ENCODE measurements around the gene ABCG8.

DNA sequence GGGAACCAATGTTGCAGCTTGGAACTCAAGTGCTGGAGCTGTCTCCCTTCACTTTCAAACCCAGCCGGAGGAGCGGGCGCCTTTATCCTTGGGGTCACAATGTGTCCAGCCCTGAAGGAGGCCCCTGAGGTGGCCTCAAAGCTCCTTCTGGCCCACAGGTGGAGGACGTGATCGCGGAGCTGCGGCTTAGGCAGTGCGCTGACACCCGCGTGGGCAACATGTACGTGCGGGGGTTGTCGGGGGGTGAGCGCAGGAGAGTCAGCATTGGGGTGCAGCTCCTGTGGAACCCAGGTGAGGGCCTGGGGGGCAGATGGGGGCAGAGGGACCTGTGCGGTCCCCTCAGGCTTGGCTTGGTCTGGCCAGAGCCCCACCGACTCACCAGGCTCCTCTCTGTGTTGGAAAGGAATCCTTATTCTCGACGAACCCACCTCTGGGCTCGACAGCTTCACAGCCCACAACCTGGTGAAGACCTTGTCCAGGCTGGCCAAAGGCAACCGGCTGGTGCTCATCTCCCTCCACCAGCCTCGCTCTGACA lies 13.5 kb downstream of the ABCG8 start:
- TF ChIP-seq, protein P1, sequence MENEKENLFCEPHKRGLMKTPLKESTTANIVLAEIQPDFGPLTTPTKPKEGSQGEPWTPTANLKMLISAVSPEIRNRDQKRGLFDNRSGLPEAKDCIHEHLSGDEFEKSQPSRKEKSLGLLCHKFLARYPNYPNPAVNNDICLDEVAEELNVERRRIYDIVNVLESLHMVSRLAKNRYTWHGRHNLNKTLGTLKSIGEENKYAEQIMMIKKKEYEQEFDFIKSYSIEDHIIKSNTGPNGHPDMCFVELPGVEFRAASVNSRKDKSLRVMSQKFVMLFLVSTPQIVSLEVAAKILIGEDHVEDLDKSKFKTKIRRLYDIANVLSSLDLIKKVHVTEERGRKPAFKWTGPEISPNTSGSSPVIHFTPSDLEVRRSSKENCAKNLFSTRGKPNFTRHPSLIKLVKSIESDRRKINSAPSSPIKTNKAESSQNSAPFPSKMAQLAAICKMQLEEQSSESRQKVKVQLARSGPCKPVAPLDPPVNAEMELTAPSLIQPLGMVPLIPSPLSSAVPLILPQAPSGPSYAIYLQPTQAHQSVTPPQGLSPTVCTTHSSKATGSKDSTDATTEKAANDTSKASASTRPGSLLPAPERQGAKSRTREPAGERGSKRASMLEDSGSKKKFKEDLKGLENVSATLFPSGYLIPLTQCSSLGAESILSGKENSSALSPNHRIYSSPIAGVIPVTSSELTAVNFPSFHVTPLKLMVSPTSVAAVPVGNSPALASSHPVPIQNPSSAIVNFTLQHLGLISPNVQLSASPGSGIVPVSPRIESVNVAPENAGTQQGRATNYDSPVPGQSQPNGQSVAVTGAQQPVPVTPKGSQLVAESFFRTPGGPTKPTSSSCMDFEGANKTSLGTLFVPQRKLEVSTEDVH (IDR thresholded peaks at IDR 0.05; ENCODE audit: low read depth, partially characterized antibody), result no peak
- no peak for TF ChIP-seq SRSF9 (IDR thresholded peaks at IDR 0.05; ENCODE audit: borderline replicate concordance, low read depth, low read length)
- no peak for TF ChIP-seq CREM (IDR thresholded peaks at IDR 0.05; ENCODE audit: low read depth)
- no peak for TF ChIP-seq RAD21 (CRISPR knock-in tag; conservative IDR thresholded peaks at IDR 0.05 in 1 of 2, IDR thresholded peaks at IDR 0.05 in 1 of 2)
- TF ChIP-seq, protein P2, sequence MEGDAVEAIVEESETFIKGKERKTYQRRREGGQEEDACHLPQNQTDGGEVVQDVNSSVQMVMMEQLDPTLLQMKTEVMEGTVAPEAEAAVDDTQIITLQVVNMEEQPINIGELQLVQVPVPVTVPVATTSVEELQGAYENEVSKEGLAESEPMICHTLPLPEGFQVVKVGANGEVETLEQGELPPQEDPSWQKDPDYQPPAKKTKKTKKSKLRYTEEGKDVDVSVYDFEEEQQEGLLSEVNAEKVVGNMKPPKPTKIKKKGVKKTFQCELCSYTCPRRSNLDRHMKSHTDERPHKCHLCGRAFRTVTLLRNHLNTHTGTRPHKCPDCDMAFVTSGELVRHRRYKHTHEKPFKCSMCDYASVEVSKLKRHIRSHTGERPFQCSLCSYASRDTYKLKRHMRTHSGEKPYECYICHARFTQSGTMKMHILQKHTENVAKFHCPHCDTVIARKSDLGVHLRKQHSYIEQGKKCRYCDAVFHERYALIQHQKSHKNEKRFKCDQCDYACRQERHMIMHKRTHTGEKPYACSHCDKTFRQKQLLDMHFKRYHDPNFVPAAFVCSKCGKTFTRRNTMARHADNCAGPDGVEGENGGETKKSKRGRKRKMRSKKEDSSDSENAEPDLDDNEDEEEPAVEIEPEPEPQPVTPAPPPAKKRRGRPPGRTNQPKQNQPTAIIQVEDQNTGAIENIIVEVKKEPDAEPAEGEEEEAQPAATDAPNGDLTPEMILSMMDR (IDR thresholded peaks at IDR 0.05 in 2 of 3, conservative IDR thresholded peaks at IDR 0.05 in 1 of 3; ENCODE audit: insufficient read depth in 2 of 3, low read depth in 1 of 3, low read length in 3 of 3), result no peak
- TF ChIP-seq, protein P3, sequence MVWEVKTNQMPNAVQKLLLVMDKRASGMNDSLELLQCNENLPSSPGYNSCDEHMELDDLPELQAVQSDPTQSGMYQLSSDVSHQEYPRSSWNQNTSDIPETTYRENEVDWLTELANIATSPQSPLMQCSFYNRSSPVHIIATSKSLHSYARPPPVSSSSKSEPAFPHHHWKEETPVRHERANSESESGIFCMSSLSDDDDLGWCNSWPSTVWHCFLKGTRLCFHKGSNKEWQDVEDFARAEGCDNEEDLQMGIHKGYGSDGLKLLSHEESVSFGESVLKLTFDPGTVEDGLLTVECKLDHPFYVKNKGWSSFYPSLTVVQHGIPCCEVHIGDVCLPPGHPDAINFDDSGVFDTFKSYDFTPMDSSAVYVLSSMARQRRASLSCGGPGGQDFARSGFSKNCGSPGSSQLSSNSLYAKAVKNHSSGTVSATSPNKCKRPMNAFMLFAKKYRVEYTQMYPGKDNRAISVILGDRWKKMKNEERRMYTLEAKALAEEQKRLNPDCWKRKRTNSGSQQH (CRISPR knock-in tag; IDR thresholded peaks at IDR 0.05), result no peak

Measured in K562 (cell line).